AG04449 (cell line): ENCODE measurements around the gene MISP.

Experiments
- CTCF ChIA-PET: fragments of 350-600 bp; formaldehyde crosslinking; extraction: SDS; loops from one replicate; lab custom pipeline; 2021; ENCODE audit warnings: antibody characterized with exemption; lab: Yijun Ruan, JAX
- POLR2A ChIA-PET: fragments of 400-600, 350-600 bp; formaldehyde crosslinking; extraction: SDS; loops from one replicate; lab custom pipeline; 2020; ENCODE audit warnings: antibody characterized with exemption, inconsistent platforms; lab: Yijun Ruan, JAX
- DNase-seq: peaks from one replicate; pipeline ENCODE4 v3.0.0-alpha.2; 2010; ENCODE audit warnings: low read depth, low spot score
- H3K4me3 ChIP-seq: 2 replicates; pipeline ENCODE4 v1.5.1; 2011; ENCODE audit warnings: low read depth, mild to moderate bottlenecking, control low read depth, low read length
- TF ChIP-seq, protein P1 (sequence below): IDR thresholded peaks from one replicate; pipeline ENCODE4 v1.5.1; 2011; ENCODE audit warnings: mild to moderate bottlenecking, moderate library complexity, low read length, control low read depth, inconsistent platforms; ENCODE audit not compliant: insufficient read depth; ENCODE audit errors: missing control alignments

The MISP gene

DNA sequence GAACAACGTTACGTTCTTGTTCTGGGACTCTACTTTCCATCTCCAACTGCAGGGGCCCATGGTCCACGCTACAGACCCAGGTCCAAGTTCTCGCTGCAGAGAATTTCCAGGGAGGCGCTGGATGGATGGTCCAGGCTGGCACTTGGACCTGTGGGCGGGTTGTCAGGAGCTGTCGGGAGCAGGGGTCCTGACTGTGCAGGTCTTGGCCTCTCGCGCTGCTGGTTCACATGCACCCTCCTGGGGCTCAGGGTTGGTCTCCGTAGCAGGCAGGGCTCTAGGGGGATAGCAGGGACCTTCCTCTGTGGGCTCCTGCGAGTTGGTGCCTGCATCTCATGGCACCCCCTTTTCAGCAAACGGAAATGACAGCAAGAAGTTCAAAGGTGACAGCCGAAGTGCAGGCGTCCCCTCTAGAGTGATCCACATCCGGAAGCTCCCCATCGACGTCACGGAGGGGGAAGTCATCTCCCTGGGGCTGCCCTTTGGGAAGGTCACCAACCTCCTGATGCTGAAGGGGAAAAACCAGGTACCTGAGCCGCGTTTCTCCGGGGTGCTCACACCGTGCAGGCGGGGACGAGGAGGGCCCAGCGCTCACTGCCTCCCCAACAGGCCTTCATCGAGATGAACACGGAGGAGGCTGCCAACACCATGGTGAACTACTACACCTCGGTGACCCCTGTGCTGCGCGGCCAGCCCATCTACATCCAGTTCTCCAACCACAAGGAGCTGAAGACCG lies 52.9 kb downstream of the MISP start:
- DNase-seq, result no peak
- ChIA-PET CTCF (no interaction called here), POLR2A (no interaction called here)
- H3K4me3 ChIP-seq, result no peak overlapping the region
- TF ChIP-seq, protein P1, sequence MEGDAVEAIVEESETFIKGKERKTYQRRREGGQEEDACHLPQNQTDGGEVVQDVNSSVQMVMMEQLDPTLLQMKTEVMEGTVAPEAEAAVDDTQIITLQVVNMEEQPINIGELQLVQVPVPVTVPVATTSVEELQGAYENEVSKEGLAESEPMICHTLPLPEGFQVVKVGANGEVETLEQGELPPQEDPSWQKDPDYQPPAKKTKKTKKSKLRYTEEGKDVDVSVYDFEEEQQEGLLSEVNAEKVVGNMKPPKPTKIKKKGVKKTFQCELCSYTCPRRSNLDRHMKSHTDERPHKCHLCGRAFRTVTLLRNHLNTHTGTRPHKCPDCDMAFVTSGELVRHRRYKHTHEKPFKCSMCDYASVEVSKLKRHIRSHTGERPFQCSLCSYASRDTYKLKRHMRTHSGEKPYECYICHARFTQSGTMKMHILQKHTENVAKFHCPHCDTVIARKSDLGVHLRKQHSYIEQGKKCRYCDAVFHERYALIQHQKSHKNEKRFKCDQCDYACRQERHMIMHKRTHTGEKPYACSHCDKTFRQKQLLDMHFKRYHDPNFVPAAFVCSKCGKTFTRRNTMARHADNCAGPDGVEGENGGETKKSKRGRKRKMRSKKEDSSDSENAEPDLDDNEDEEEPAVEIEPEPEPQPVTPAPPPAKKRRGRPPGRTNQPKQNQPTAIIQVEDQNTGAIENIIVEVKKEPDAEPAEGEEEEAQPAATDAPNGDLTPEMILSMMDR, result no peak

DNA sequence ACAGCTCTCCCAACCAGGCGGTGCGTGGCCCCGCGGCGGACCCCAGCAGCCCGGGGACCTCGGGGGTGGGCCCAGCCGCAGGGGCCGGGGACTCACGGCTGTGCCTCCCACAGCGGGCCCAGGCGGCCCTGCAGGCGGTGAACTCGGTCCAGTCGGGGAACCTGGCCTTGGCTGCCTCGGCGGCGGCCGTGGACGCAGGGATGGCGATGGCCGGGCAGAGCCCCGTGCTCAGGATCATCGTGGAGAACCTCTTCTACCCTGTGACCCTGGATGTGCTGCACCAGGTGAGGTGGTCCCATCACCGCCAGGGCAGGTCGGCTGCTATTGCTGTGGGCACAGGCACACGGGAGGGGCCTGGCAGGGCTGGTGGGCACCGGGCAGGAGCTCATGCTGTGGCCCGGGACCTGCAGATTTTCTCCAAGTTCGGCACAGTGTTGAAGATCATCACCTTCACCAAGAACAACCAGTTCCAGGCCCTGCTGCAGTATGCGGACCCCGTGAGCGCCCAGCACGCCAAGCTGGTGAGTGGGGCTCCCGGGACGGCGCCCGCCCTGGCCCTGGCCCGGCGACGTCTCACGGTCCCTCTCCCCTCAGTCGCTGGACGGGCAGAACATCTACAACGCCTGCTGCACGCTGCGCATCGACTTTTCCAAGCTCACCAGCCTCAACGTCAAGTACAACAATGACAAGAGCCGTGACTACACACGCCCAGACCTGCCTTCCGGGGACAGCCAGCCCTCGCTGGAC lies 53.7 kb downstream of the MISP start:
- TF ChIP-seq, protein P1, result no peak
- no peak overlapping the region for H3K4me3 ChIP-seq
- no peak for DNase-seq
- POLR2A ChIA-PET, result no interaction called here
- CTCF ChIA-PET, result no interaction called here

DNA sequence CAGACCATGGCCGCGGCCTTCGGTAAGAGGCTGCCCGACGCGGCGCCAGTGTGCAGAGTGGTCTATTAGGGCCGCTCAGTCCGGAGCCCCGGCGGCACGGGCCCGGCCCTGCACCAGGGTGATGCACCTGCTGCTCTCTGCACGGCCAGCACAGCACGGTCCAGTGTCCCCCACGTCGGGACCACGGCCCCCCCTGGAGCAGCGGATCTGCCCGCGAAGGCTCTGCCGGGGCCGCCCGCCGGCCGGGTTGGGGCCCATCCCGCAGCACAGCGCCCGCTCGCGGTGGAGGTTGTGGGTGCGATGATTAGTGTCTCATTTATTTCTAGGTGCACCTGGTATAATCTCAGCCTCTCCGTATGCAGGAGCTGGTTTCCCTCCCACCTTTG lies 54.2 kb downstream of the MISP start:
- H3K4me3 ChIP-seq, result no peak overlapping the region
- no peak for DNase-seq
- ChIA-PET POLR2A (no interaction called here), CTCF (no interaction called here)
- TF ChIP-seq, protein P1, result no peak

DNA sequence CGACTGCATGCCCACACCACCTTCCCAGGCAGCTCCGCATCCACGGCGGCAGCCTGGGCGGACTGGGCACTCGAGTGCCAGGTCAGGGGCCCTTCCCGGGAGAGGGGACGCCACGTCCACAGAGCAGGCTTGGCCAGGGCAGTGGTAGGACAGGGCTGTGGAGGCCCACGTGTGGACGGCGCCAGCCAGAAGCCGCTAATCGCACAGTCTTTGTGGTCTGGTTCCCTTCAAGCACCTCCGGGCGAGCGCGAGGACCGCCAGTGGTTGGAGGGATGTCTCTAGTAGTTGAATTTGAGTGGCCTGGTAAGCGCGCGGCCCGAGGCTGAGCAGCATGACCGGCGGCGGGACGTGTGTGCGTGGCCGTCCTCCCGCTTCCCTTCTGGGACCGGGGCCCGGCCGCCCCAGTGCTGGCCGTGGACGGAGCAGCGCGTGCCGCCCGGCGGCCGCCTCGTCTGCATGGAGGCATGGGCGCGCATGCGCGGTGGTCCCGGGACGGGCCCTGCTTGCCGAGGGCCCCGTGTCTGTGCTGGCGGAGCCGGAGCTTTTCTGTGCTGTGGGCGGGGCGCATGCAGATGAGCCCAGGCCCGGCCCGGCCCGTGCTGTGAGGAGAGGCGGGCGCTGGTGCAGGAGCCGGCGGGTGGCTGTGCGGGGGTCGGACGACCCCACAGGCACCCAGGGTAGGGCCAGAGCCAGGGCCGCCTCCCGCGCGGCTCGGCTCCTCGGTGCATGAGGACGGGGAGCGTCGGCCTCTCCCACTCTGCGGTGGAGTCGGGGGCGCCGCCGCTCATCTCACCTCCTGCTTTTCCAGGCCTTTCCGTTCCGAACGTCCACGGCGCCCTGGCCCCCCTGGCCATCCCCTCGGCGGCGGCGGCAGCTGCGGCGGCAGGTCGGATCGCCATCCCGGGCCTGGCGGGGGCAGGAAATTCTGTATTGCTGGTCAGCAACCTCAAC lies 55.0 kb downstream of the MISP start:
- ChIA-PET CTCF (no interaction called here), POLR2A (no interaction called here)
- no peak overlapping the region for H3K4me3 ChIP-seq
- no peak for DNase-seq
- TF ChIP-seq, protein P1, result no peak

DNA sequence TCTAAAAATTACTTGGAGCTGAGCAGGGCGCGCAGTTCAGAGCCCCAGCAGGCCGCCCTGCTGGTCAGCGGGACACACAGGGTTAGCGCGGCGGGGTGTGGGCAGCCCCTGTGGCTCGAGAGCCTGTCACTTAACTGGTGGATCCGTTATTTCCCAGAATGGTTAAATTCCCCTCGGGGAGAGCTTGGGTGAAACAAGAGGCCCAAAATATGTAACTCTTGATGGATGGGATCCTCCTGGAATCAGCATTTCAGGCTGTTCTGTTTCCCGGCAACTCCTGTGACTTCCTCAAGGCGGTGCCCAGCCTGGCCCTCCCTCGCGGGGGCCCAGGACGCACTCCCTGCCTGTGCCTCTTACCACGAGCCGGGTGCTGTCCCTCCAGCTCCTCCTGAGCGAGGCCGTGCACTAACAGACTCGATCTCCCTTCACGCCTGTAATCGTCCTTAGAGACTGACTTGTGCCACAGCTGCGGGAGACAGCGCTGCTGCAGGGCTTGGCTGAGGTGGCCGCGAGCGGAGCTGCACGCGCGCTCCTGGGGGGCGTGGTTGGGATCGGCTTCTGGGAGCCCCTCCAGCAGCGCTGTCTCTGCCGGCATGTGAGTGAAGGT lies 56.0 kb downstream of the MISP start:
- ChIA-PET POLR2A (no interaction called here), CTCF (no interaction called here)
- TF ChIP-seq, protein P1, result no peak
- no peak overlapping the region for H3K4me3 ChIP-seq
- no peak for DNase-seq
